ENCODE results near the gene PPM1F.
"Not testable (repeated sequence)": the region's sequence is repeated elsewhere in the genome, so short reads cannot be mapped to it uniquely, and the experiment has no call there.

PPM1F gene

GRCh38 chr22:21939935-21940334, 12.7 kb downstream of the PPM1F start:
- DNase-seq, result not testable (repeated sequence)

DNA sequence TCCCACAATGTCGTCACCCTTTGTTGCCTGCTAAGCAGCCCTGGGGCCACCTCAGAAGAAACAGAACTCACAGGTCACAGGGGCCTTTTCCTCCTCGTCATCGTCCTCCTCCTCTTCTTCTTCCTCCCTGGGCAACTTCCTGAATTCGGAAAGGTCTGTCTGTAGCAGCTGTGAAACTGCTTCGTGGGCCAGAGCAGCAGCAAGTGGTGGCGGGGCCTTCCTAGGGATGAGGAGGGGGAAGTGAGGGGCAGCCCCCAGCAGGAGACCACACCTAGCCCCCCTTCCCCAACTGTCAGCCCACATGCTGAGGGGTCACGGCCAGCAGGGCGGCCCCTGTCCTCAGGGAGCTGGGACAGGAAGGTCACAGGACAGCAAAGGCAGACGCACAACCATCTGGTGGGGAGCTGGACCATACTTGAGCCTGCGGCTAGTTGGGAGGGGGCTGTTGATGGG, 13.2 kb downstream of the PPM1F start:
- DNase-seq, result no peak

DNA sequence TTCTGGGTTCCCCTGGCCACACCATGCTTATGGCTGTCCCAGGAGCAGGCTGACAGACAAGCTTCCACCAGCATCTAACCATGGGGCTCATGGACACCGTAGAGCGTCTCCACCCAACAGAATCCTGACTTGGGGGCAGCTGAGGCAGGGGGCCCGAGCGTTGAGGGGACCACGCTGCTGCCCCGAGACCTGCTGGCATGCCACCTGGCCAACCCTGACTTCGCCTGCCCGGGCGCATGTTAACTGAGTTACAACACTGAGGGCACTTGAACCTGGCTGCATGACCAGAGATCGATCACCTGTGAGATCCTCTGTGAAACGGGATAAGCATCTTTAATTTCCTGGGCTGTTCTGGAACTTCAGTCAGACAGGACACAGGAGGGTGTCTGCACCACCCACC, 13.7 kb downstream of the PPM1F start:
- DNase-seq, result no peak

DNA sequence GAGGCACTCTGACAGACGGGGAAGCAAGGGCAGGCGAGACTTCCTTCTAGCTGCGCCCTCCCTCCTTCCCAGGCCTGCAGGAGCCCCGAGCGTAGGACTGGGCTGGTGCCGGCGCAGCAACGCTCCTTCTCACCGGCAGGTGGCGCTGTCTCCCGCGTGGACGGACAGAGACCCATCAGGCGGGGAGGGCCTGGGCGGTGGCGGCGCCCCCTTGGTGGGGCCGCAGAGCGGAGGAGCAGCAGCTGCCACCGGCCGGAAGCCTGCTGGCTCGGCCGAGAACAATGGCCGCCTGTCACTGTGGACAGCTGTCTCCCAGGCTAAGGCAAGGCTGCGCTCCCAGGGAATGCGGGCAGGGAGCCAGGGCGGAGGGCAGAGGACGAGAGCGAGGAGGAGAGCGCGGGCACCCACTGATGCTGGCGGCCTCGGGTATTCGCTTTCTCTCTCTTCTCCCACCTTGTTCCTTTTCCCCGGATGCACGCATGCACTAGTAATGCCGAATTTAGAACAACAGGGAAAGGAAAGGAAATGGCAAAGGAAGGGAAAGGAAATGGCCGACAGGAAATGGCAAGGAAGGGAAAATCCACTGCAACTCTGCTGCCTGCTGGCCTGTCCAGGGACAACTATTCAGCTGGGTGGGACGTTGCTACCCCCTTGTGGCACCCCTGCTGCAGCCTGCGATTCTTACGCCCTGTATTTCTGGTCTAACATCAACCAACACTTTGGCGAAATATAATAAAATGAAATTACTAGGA, 14.4 kb downstream of the PPM1F start:
- peak; percentile 93 for DNase-seq

DNA sequence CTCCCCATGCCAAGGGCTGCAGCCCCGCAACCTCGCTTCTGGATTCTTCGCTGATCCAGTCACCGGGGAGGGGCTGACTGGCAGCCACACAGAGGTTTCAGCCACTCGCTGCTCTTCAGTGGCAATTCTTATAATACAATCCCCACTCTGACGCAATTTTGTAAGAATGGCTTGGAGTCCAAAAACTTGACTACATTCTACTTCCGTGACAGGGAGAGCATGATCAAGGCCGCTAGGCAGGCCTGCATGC, 14.9 kb downstream of the PPM1F start:
- DNase-seq, result no peak

GRCh38 chr22:21937041-21937820, 15.4 kb downstream of the PPM1F start:
- DNase-seq, result no peak

- DNase-seq, result no peak
Measured at GRCh38 chr22:21936151-21936775, 16.4 kb downstream of the PPM1F start.

DNA sequence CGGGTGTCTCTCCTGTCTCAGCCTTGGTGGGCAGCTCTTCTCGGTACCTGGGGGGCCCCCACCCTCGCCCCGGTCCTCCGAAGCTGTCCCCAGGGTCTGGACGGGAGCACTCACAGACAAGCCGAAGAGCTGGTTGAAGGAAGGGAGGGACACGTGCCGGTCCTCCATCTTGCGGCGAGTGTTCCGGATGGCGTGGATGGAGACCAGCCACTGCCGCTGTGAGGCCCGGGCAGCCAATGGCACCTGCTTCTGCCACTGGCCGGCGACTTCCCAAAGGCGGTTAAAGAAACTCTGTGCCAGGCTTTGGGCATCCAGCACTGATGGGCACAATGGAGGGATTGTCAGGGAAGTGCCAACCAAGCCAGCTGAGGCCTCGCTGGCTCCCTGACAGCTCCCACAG, 18.7 kb downstream of the PPM1F start:
- DNase-seq, result no peak

DNA sequence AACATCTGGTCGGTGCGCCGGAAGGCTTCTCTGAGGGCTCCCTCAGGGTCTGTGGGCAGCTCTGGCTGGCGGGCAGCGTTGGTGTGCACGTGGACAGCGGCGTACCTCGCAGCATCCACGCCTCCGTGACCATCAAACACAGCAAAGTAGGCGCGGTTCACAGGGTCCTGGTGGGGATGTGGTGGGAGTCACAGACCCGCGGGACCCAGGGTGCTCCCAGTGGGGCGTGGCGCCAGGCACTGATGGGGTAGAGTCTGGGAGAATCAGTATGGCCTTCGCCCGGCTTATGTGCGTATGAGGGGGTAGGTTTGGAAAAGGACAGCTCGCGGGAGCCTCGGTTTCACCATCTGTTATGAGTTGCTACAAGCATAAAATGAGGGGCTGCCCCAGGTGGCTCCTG, 19.2 kb downstream of the PPM1F start:
- no peak for DNase-seq

DNA sequence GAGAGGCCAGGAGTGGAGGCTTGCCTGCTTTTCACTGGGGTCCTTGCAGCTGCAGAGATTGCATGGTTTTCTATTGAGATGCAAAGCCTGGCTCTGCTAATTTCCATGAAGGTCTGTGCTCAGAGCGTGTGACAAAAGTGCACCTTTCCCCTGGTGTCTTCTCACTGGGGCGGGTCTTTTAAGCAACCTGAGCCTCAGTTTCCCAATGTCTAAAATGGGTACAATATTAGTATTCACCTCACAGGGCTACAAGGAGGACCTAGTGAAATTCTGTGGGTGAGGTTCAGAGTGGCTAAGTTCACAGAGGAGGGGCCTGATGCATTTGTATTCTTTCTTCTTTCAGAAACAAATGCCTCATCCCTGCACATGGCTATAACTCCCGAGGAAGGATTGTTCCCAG, 20.3 kb downstream of the PPM1F start:
- DNase-seq, result no peak

GRCh38 chr22:21931056-21931455, 21.6 kb downstream of the PPM1F start:
- DNase-seq, result no peak

DNA sequence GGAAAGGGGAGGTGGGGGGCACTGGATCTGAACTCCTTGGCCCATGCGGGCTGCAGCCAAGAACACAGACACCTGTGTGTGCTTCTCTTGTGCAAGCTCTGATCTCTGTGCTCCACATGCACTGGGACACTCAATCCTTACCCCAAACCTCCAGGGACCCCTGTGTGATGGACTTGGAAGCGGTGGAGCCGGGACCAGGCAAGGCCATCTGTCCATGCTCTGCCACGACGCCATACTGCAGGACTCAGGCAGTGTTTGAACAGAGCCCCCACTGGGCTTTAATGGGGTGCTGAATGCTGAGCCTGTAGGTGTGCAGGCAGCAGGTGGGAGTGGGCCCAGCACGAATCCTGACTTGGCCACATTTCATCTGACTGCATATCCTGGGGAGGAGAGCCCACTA, 23.4 kb downstream of the PPM1F start:
- DNase-seq, result no peak

DNA sequence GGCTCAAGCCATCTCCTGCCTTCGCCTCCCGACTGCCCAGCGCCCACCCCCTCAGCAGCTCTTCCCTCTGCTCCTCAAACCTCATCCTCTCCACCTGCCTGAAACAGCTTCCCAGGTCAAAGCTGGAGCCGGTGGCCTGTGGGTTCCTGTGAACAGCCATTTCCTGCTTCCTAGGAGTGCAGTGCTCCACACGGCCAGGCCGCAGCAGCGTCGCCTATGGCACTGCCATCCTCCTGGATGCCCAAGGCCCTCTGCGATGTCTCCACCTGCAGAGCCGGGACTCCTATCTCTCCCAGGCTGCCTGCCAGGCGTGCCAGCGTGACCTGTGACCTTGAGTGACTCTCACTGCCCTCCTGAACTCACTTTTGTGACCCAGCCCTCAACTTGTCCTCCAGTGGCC, 24.6 kb downstream of the PPM1F start:
- no peak for DNase-seq

DNA sequence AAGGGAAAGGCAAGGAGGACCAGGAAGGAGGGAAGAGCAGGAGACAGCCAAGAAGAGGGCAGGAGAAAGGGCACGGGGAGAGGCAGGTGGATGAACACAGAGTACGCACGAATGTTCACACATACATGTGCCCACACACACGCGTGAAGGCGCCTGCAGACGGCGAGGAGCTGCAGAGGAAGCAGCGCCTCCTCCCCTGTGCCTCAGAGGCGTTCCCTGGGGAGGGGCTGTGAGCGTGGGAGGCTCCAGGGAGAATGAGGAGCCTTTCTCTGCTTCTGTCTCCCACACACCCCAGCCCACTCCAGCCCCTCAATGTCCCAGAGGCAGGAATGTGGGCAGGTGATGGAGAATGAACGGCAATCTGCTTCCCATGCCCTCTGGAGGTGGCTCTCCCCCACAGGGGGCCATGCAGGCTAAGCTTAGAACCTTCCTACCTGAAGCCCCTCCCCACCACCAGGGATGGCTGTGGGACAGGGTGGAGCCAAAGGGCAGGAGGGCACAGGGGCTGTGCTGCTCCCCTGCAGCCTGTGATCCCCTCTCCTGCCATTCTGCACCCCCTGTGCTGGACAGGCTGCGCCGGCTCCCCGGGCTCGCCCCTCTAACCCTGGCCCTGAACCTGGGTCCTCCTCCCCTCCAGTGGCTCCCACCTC, 25.3 kb downstream of the PPM1F start:
- no peak for DNase-seq

GRCh38 chr22:21926728-21927127, 25.9 kb downstream of the PPM1F start:
- DNase-seq, result no peak

GRCh38 chr22:21923163-21923561, 29.5 kb downstream of the PPM1F start:
- no peak for DNase-seq

DNA sequence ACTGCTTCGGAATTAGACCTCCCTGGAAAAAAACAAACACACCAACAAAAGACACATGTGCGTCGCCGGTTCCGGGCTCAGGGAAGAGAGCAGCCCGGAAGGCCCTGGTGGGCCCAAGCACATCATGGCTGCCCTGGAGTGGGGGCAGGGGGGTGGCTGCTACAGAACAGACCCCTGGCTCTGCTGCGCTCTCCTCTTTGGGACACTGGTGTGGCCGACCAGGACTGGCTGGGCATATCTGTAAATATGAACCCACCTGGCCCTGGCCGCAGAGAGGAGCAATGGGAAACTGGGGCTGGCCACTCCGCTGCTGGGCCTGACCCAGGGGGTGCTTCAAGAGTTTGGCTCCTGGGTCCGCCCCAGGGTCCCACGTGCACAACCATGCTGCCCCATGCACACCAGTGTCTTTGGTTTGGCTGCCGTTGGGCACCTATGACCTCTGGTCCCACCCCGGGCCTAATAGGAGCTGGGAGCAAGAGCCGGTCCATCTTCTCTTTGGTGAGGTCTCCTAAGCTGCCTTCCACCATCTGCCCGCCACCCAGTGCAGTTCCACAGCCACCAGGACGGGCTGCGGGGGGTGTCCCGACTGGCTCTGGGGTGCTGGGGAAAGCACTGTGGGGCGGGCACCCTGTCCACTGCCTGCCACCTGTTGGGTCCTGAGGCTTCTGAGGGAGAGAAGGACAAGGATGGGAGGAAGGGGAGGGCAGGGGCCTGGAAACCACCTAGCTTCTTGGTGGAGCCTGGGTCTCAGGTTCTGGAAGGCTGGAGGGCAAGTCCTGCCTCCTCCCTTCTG, 30.1 kb downstream of the PPM1F start:
- no peak for DNase-seq

GRCh38 chr22:21921729-21922128, 30.9 kb downstream of the PPM1F start:
- no peak for DNase-seq

DNA sequence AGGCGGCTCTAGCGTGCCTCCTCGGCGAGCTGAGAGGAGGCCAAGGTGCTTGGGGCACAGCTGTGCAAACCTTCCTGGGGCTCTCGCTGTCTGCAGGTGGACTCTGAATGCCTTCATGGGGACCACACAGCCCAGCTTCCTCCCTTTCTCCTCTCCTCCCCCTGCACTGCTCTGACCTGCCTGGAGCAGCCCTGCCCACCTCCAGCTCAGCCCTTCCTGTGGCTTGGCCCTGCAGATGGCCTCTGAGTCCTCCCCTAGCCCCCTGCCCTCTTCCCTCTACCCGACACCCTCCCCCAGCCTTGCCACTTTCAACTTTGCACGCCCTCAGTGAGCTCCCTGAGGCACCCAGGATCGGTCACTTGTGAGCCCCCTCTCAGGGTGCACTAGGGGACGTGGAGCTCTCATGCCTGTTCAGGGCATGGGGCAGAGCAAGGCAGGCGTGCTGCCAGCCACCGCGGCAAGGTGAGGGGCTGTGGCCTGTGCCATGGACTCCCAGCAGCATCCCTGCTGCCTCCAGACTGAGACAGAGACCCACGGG, 31.4 kb downstream of the PPM1F start:
- DNase-seq, result no peak

DNA sequence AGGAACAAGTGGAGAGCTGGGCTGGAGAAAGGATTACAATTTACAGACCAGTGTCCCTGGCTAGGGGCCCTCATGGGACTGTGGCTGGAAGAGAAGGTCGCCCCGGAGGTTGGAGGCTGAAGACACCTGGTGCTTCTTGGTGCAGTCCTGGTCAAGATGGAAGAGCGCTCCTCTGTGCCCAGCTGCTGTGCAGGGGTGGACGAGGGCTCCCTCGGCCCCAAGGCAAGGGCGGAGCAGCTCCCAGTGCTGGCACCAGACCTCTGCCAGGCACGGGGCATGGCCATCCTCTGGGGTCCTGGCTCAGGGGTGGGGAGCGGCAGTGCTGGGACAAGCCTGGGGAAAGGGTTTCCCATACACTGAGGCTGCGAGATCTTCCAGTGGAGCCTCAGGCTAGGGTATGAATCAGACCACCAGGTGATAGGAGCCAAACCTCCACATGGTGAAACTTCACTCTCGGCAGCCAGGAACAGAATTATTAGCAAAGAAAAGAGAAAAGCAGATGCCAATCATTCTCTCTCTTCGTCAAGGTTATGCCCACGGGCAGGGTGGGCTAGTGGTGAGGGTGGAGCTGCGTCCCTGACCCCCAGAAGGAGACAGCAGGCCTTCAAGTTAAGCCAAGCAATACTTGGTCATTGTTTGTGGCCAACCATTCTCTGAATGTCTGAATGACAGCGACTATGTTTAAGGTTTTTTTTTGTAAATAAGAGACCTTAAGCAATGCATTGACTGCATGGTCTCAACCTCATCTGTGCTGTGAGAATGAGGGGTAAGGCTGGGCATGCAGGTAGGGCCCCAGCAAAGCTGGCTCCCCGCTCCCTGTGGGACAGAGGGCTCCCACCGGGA, 32.1 kb downstream of the PPM1F start:
- no peak for DNase-seq

DNA sequence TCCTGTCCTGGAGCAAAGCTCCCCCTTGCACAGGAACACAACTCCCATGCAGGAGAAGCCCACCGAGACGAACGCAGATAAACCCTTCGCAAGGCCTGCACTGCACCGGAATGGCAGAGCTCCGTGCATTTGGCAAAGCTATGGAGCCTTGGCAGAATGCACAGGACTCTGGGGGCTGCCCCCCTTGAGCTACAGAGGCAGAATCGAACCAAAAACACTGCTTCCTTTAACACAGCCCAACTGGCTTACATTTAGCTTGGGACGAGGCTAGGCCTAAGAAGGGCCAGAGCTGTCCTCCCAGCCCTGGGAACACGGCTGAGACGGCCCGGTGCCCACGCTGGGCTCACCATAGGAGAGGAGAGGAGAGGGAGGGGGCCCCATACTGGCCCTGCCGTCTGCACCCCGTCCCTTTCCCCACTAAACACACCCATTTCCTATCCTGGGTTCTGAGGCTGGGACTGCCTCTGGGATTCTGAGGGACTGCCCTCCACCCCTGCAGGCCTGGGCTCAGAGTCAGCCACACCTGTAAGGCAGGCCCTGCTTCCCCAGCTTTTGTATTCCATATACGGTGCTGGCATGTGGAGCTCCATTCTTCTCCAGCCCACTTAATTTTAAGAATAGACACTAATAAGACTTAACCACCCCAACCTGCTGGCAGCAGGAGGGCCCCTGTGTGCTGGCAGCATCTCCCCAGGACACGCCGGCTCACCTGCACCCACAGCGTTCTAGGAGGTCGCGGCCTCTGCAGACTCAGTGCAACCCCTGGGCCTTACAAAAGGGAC, 32.9 kb downstream of the PPM1F start:
- no peak for DNase-seq
